Activated CD8-positive, alpha-beta memory T cell treated with anti-CD3 and anti-CD28 coated beads, Interleukin-2, amount 50 U/mL, for 24 hours (primary cell): ENCODE measurements around the gene CNOT1.
"Not testable (repeated sequence)": the region's sequence is repeated elsewhere in the genome, so short reads cannot be mapped to it uniquely, and the experiment has no call there.

Source experiments
- DNase-seq: peaks from one replicate; pipeline ENCODE4 v3.0.0-alpha.2; 2020; ENCODE audit errors: extremely low read depth

CNOT1 gene

GRCh38 chr16:58638148-58639036, 8.8 kb upstream of the CNOT1 start:
- no peak for DNase-seq

GRCh38 chr16:58637021-58637420, 7.4 kb upstream of the CNOT1 start:
- DNase-seq = not testable (repeated sequence)

- no peak for DNase-seq
These were observed 6.8 kb upstream of the CNOT1 start for GRCh38 chr16:58636466-58636865.

GRCh38 chr16:58635502-58635901, 5.9 kb upstream of the CNOT1 start:
- no peak for DNase-seq

- DNase-seq = no peak
These were observed 4.7 kb upstream of the CNOT1 start for GRCh38 chr16:58634265-58634802.

- no peak for DNase-seq
These were observed 537 bp downstream of the CNOT1 start for GRCh38 chr16:58628845-58629732.

GRCh38 chr16:58624209-58624608, 5.4 kb downstream of the CNOT1 start:
- DNase-seq = no peak

GRCh38 chr16:58620396-58620795, 9.2 kb downstream of the CNOT1 start:
- DNase-seq = no peak

GRCh38 chr16:58615280-58615679, 14.3 kb downstream of the CNOT1 start:
- DNase-seq = no peak

- no peak for DNase-seq
These were observed 14.8 kb downstream of the CNOT1 start for GRCh38 chr16:58614860-58615259.

- DNase-seq = no peak
These were observed 15.4 kb downstream of the CNOT1 start for GRCh38 chr16:58614212-58614611.

GRCh38 chr16:58612965-58613364, 16.7 kb downstream of the CNOT1 start:
- DNase-seq = not testable (repeated sequence)

- no peak for DNase-seq
These were observed 21.0 kb downstream of the CNOT1 start for GRCh38 chr16:58608601-58609136.

GRCh38 chr16:58605562-58605961, 24.1 kb downstream of the CNOT1 start:
- DNase-seq = no peak

GRCh38 chr16:58591083-58591482, 38.5 kb downstream of the CNOT1 start:
- DNase-seq = no peak

- DNase-seq = no peak
These were observed 40.2 kb downstream of the CNOT1 start for GRCh38 chr16:58589326-58589905.

GRCh38 chr16:58588406-58588805, 41.2 kb downstream of the CNOT1 start:
- DNase-seq = no peak

- no peak for DNase-seq
These were observed 43.1 kb downstream of the CNOT1 start for GRCh38 chr16:58586340-58587030.

GRCh38 chr16:58584831-58585505, 44.7 kb downstream of the CNOT1 start:
- DNase-seq = no peak

GRCh38 chr16:58582971-58583765, 46.5 kb downstream of the CNOT1 start:
- no peak for DNase-seq
